Ishikawa (cell line): Measurements from ENCODE around the gene SLC25A18.

ENCODE experiments used
- CEBPB ChIP-seq: IDR thresholded peaks from 2 replicates; pipeline ENCODE4 v1.6.1; 2012
- CREB1 ChIP-seq: IDR thresholded peaks from 2 replicates; pipeline ENCODE4 v1.6.1; 2012; ENCODE audit warnings: low read depth
- EGR1 ChIP-seq: IDR thresholded peaks from 2 replicates; pipeline ENCODE4 v1.6.1; 2012
- EP300 ChIP-seq: IDR thresholded peaks from 2 replicates; pipeline ENCODE4 v1.6.1; 2012; ENCODE audit warnings: borderline replicate concordance
- FOXM1 ChIP-seq: IDR thresholded peaks from 2 replicates; pipeline ENCODE4 v1.6.1; 2012; ENCODE audit warnings: low read depth, borderline replicate concordance
- MAX ChIP-seq: IDR thresholded peaks from 2 replicates; pipeline ENCODE4 v1.6.1; 2012
- NFIC ChIP-seq: IDR thresholded peaks from 2 replicates; pipeline ENCODE4 v1.6.1; 2012
- RAD21 ChIP-seq: IDR thresholded peaks from 2 replicates; pipeline ENCODE4 v1.6.1; 2012; ENCODE audit warnings: low read depth
- TAF1 ChIP-seq: IDR thresholded peaks from 2 replicates; pipeline ENCODE4 v1.6.1; 2012; ENCODE audit warnings: low read depth, mild to moderate bottlenecking
- TCF12 ChIP-seq: IDR thresholded peaks from 2 replicates; pipeline ENCODE4 v1.6.1; 2012; ENCODE audit warnings: low read depth
- TEAD4 ChIP-seq: IDR thresholded peaks from 2 replicates; pipeline ENCODE4 v1.6.1; 2012
- YY1 ChIP-seq: IDR thresholded peaks from 2 replicates; pipeline ENCODE4 v1.6.1; 2012; ENCODE audit warnings: low read depth
- ZBTB7A ChIP-seq: IDR thresholded peaks from 2 replicates; pipeline ENCODE4 v1.6.1; 2012; ENCODE audit warnings: low read depth
- TF ChIP-seq, protein P1 (sequence below): IDR thresholded peaks from 2 replicates; pipeline ENCODE4 v1.6.1; 2012; ENCODE audit warnings: low read depth, mild to moderate bottlenecking
- TF ChIP-seq, protein P2 (sequence below): IDR thresholded peaks from 2 replicates; pipeline ENCODE4 v1.6.1; 2012

SLC25A18 gene

DNA sequence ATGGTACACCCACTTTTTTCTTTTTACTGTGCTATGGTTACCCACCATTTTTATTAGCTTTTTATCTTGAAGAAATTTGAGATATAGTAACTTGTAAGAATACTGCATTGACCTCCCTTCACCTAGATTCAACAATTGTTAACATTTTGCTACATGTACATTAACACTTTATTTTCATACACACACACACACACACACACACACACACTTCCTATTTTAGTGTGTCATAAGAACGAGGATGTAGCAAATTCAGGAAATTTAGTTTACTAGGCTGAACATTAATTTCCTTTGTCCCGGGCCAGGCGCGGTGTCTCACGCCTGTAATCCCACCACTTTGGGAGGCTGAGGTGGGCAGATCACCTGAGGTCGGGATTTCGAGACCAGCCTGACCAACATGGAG, 66.3 kb downstream of the SLC25A18 start:
- TF ChIP-seq EP300 (no peak), CREB1 (no peak)
- TF ChIP-seq, protein P1, sequence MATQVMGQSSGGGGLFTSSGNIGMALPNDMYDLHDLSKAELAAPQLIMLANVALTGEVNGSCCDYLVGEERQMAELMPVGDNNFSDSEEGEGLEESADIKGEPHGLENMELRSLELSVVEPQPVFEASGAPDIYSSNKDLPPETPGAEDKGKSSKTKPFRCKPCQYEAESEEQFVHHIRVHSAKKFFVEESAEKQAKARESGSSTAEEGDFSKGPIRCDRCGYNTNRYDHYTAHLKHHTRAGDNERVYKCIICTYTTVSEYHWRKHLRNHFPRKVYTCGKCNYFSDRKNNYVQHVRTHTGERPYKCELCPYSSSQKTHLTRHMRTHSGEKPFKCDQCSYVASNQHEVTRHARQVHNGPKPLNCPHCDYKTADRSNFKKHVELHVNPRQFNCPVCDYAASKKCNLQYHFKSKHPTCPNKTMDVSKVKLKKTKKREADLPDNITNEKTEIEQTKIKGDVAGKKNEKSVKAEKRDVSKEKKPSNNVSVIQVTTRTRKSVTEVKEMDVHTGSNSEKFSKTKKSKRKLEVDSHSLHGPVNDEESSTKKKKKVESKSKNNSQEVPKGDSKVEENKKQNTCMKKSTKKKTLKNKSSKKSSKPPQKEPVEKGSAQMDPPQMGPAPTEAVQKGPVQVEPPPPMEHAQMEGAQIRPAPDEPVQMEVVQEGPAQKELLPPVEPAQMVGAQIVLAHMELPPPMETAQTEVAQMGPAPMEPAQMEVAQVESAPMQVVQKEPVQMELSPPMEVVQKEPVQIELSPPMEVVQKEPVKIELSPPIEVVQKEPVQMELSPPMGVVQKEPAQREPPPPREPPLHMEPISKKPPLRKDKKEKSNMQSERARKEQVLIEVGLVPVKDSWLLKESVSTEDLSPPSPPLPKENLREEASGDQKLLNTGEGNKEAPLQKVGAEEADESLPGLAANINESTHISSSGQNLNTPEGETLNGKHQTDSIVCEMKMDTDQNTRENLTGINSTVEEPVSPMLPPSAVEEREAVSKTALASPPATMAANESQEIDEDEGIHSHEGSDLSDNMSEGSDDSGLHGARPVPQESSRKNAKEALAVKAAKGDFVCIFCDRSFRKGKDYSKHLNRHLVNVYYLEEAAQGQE: no peak

DNA sequence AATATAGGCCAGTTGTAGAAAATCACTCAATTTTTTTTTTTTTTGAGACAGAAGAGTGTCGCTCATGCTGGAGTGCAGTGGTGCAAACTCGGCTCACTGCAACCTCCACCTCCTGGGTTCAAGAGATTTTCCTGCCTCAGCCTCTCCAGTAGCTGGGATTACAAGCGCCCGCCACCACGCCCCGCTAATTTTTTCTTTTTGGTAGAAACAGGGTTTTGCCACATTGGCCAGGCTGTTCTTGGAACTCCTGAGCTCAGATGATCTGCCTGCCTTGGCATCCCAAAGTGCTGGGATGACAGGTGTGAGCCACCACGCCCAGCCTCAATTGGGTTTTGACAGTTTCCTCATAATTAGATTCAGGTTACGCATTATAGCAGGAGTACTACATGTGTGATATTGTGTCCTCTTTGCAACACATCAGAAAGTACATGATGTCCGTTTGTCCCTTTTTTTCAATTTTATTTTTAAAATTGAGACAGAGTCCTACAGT, 67.8 kb downstream of the SLC25A18 start:
- TF ChIP-seq CEBPB (no peak), EP300 (no peak)

DNA sequence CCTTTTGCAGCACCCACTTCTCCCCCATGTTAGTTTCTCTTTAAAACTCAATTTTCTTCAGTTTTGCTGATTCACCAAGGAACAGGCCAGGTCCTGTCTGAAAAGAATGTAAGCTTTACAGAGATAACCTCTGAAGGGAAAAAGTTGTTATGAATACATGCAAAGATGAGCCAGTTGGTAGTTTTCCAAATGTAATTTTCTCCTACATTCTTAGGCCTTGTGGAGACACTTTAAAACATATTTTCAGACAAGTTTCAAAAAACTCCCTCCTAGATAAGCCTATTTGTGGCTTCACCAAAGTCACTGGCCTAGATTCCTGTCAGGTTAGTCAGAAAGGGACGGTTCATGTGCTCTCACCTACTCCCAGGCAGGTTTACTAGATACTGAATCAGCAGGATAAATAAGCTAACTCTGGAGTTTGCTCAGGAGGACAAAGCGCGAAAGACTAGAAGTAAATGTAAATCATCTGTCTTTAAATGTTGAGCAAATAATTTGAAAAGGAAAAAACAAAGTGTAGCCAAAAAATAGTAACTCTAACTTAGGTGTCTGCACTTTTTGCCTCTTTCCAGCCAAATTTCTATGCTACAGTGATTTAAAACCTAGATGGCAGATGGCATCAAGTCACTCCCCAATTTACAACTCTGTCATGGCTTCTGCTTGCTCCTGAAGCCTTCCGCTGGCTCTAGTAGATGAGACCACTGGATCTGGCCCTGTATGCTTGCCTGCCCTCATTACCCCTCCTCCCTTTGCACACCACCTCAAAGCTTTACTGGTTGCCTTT, 70.1 kb downstream of the SLC25A18 start:
- 0 out of 2 replicates have a peak, but pooled peaks have one; percentile 10 for TF ChIP-seq NFIC
- peak; percentile 67 for TF ChIP-seq TEAD4
- no peak for TF ChIP-seq ZBTB7A
- TF ChIP-seq MAX: 0 out of 2 replicates have a peak, but pooled peaks have one; percentile 14

DNA sequence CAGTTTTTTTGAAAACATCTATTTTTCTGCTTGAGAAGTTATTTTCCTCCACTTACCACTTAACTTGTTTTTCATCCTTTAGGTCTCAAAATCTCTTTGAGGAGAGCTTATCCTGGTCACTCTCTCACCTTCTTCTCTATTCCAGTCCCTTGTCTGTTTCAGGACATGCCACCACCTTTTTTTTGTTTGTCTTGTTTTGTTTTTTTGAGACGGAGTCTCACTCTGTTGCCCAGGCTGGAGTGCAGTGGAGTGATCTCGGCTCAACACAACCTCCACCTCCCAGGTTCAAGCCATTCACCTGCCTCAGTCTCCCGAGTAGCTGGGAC, 70.7 kb downstream of the SLC25A18 start:
- TF ChIP-seq CEBPB (no peak), MAX (no peak), NFIC (no peak), TCF12 (no peak), EP300 (no peak), TEAD4 (no peak), EGR1 (no peak), RAD21 (no peak), YY1 (no peak), TAF1 (no peak), FOXM1 (no peak), CREB1 (no peak), ZBTB7A (no peak)
- TF ChIP-seq, protein P2, sequence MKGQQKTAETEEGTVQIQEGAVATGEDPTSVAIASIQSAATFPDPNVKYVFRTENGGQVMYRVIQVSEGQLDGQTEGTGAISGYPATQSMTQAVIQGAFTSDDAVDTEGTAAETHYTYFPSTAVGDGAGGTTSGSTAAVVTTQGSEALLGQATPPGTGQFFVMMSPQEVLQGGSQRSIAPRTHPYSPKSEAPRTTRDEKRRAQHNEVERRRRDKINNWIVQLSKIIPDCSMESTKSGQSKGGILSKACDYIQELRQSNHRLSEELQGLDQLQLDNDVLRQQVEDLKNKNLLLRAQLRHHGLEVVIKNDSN: no peak
- TF ChIP-seq, protein P1: no peak

DNA sequence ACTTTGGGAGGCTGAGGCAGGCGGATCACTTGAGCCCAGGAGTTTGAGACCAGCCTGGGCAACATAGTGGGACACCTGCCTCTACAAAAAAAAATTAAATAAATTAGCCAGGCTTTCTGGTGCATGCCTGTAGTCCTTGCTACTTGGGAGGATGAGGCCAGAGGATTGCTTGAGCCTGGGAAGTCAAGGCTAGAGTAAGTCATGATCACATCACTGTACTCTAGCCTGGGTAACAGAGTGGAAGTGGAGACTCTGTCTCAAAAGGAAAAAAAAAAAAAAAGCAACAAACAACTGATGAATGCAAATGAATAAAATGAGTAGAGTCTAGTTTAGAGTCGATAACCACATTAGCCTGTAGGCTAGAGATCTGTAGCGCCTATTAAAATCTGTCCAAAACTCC, 71.4 kb downstream of the SLC25A18 start:
- no peak for TF ChIP-seq MAX
- TF ChIP-seq FOXM1: no peak
- no peak for TF ChIP-seq EGR1
- TF ChIP-seq CEBPB: no peak
- no peak for TF ChIP-seq YY1

- TF ChIP-seq EGR1 (no peak), CREB1 (no peak), TEAD4 (no peak), NFIC (no peak)
- TF ChIP-seq, protein P2: no peak
Measured at GRCh38 chr22:17637490-17638181, 74.3 kb downstream of the SLC25A18 start.

- TF ChIP-seq RAD21 (no peak), CREB1 (no peak), YY1 (no peak), TCF12 (no peak), CEBPB (no peak), NFIC (0 out of 2 replicates have a peak, but pooled peaks have one; percentile 8), TEAD4 (no peak), EGR1 (no peak), MAX (no peak), TAF1 (no peak), FOXM1 (0 out of 2 replicates have a peak, but pooled peaks have one; percentile 22), EP300 (0 out of 2 replicates have a peak, but pooled peaks have one; percentile 33), ZBTB7A (no peak)
- TF ChIP-seq, protein P2: 0 out of 2 replicates have a peak, but pooled peaks have one; percentile 1
- TF ChIP-seq, protein P1: no peak
Measured at GRCh38 chr22:17638182-17638431, 74.8 kb downstream of the SLC25A18 start.
